Measurements from ENCODE around the gene P4HTM. TPM values are rescaled to one million over a fixed set of nuclear protein-coding genes. Genes with fewer than 3 reads are reported as not detected.

The P4HTM gene
- total RNA-seq, 1 donor from 2014 or later, result 29.0 TPM

- Histone ChIP-seq H3K36me3 (ENCODE audit: control insufficient read depth, insufficient read depth, low read length) (peaks cover 4% of the 10 kb centered on the region), H3K27me3 (ENCODE audit: control insufficient read depth, insufficient read depth, low read length) (no peaks in the 10 kb centered on the region), H3K4me3 (ENCODE audit: low read depth, low read length) (peak within 1 kb of the TSS; percentile 88)
- DNase-seq (ENCODE audit: low read depth), result peak; percentile 73
- TF ChIP-seq CTCF (IDR thresholded peaks at IDR 0.05; ENCODE audit: insufficient read depth, low read length, poor library complexity, severe bottlenecking), result peak; percentile 88
Observed at GRCh38 chr3:49021813-49022687, 32.0 kb downstream of the P4HTM start, which contains the start of gene NDUFAF3. TSS of gene NDUFAF3 (plus strand) at chr3:49022121. CDS start at chr3:49022145, 24 bp downstream.

DNA sequence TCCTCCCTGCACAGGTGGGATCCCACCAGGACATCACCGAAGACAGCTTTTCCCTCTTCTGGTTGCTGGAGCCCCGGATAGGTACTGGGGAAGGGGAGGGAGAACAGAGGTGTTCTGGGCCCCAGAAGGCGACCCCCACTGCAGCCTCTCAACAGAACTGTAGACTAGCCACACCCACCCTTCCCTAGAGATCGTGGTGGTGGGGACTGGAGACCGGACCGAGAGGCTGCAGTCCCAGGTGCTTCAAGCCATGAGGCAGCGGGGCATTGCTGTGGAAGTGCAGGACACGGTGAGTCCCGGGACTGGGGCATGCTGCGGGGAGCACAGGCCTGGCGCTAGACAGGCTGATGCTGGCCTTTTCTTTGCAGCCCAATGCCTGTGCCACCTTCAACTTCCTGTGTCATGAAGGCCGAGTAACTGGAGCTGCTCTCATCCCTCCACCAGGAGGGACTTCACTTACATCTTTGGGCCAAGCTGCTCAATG, 32.7 kb downstream of the P4HTM start:
- DNase-seq (ENCODE audit: low read depth), result no peak
- H3K4me3 ChIP-seq (ENCODE audit: low read depth, low read length), result peak overlapping the region; percentile 88
- no peak for TF ChIP-seq CTCF (IDR thresholded peaks at IDR 0.05; ENCODE audit: insufficient read depth, low read length, poor library complexity, severe bottlenecking)
- peaks cover 4% of the 10 kb centered on the region for H3K36me3 ChIP-seq (ENCODE audit: control insufficient read depth, insufficient read depth, low read length)
- no peaks in the 10 kb centered on the region for H3K27me3 ChIP-seq (ENCODE audit: control insufficient read depth, insufficient read depth, low read length)

DNA sequence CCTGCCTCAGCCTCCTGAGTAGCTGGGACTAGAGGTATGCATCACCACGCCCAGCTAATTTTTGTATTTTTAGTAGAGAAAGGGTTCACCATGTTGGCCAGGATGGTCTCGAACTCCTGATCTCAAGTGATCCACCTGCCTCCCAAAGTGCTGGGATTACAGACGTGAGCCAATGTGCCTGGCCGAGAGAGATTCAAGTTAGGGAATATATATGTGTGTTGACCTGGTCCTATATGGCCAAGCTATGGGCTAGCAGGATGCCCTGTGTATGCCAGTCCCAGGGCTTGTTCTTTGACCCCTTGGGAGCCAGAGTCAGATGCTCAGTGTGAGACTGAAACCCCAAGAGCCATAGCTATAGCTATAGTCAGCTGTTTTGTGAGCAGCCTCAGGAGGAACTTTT, 33.7 kb downstream of the P4HTM start:
- no peak for TF ChIP-seq CTCF (IDR thresholded peaks at IDR 0.05; ENCODE audit: insufficient read depth, low read length, poor library complexity, severe bottlenecking)
- H3K4me3 ChIP-seq (ENCODE audit: low read depth, low read length), result no peak overlapping the region
- H3K36me3 ChIP-seq (ENCODE audit: control insufficient read depth, insufficient read depth, low read length), result peaks cover 4% of the 10 kb centered on the region
- H3K27me3 ChIP-seq (ENCODE audit: control insufficient read depth, insufficient read depth, low read length), result no peaks in the 10 kb centered on the region
- DNase-seq (ENCODE audit: low read depth), result no peak

DNA sequence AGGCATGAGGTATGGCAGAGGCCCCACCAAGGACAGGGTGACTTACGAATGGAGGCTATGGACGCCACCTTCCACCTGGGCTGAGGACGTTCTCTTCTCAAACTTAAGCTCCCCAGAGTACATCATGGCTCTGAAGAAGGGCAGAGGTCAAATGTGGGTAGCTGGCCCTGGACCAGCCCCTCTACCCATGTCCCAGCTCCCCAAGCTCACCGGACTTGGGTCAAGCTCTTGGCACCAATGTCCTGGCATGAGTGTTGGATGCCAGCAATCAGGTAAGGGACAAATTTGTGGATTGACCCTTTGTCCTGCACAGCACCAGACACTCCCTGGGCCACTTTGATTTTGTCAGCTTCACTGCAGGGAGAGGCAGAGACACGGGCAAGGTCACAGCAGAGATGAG, 34.4 kb downstream of the P4HTM start:
- H3K27me3 ChIP-seq (ENCODE audit: control insufficient read depth, insufficient read depth, low read length), result no peaks in the 10 kb centered on the region
- no peak for TF ChIP-seq CTCF (IDR thresholded peaks at IDR 0.05; ENCODE audit: insufficient read depth, low read length, poor library complexity, severe bottlenecking)
- H3K36me3 ChIP-seq (ENCODE audit: control insufficient read depth, insufficient read depth, low read length), result peaks cover 4% of the 10 kb centered on the region
- no peak overlapping the region for H3K4me3 ChIP-seq (ENCODE audit: low read depth, low read length)
- DNase-seq (ENCODE audit: low read depth), result no peak

DNA sequence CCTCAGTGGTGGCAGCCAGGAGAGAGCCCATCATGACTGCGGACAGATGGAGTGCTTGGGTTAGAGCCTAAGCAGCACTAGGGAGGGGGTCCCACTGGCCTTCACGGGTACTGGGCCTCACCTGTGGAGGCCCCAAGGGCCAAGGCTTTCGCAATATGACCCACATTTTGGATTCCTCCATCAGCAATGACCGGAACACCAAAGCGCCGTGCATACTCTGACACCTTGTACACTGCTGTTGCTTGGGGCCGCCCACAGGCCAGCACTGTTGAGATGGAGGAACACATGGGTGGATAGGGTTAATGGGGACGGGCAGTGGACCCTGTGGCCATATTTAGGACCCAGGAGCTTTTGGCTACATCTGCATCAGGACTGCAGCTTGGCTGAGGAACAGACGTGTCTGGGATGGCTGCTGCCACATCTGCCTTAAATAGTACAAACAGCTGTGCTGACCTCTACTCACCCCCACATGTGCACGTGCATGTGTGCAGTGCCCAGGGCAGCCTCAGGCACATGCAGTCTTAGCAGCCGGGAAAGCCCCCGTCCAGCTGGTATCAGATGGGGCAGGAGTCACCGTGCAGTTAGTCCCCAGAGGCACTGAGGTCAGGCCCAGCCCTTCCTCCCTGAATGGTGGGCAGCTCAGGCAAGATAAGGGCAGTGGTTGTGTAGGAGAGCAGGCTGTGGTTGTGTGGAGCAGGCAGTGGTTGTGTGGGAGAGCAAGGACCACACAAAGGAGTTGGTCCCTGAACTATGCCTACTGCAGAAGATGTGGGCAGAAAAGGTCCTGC, 35.2 kb downstream of the P4HTM start:
- no peak for TF ChIP-seq CTCF (IDR thresholded peaks at IDR 0.05; ENCODE audit: insufficient read depth, low read length, poor library complexity, severe bottlenecking)
- Histone ChIP-seq H3K36me3 (ENCODE audit: control insufficient read depth, insufficient read depth, low read length) (peaks cover 4% of the 10 kb centered on the region), H3K4me3 (ENCODE audit: low read depth, low read length) (no peak overlapping the region), H3K27me3 (ENCODE audit: control insufficient read depth, insufficient read depth, low read length) (no peaks in the 10 kb centered on the region)
- no peak for DNase-seq (ENCODE audit: low read depth)

Measured in kidney epithelial cell (primary cell).